WERI-Rb-1 (cell line): ENCODE data around the gene NFASC.
A peak's percentile ranks its signal among the peaks of the same experiment; 100 is the strongest.

Experiments used
- DNase-seq: peaks from one replicate; pipeline ENCODE4 v3.0.0-alpha.2; 2020
- H3K27ac ChIP-seq: fragments of 250-450 bp; sonication (Bioruptor Pico); 2 replicates; pipeline ENCODE4 v1.5.1; 2020; ENCODE audit warnings: mild to moderate bottlenecking, moderate library complexity
- H3K27me3 ChIP-seq: fragments of 250-450 bp; sonication (Bioruptor Pico); 2 replicates; pipeline ENCODE4 v1.5.1; 2021; ENCODE audit warnings: mild to moderate bottlenecking, low read depth, moderate library complexity; ENCODE audit not compliant: insufficient read depth, severe bottlenecking
- H3K36me3 ChIP-seq: fragments of 250-450 bp; sonication (Bioruptor Pico); 2 replicates; pipeline ENCODE4 v1.5.1; 2020; ENCODE audit warnings: mild to moderate bottlenecking, moderate library complexity
- H3K4me3 ChIP-seq: 2 replicates; pipeline ENCODE4 v1.5.1; 2011; ENCODE audit warnings: low read depth, mild to moderate bottlenecking, control low read depth, low read length
- H3K9me3 ChIP-seq: fragments of 250-450 bp; sonication (Bioruptor Pico); 2 replicates; pipeline ENCODE4 v1.5.1; 2021; ENCODE audit warnings: mild to moderate bottlenecking, moderate library complexity; ENCODE audit not compliant: severe bottlenecking
- CTCF ChIP-seq: IDR thresholded peaks from 2 replicates; pipeline ENCODE4 v1.5.1; 2011; ENCODE audit warnings: low read depth, mild to moderate bottlenecking, control low read depth, inconsistent platforms, low read length

NFASC gene

GRCh38 chr1:205068001-205068400, 197.3 kb downstream of the NFASC start:
- no peak for TF ChIP-seq CTCF
- Histone ChIP-seq H3K27ac (no peak overlapping the region), H3K4me3 (no peak overlapping the region), H3K9me3 (no peaks in the 10 kb centered on the region), H3K27me3 (no peaks in the 10 kb centered on the region), H3K36me3 (no peaks in the 10 kb centered on the region)
- peak; percentile 8 for DNase-seq

GRCh38 chr1:205068457-205069040, 197.9 kb downstream of the NFASC start:
- no peak overlapping the region for H3K27ac ChIP-seq
- H3K4me3 ChIP-seq = no peak overlapping the region
- no peaks in the 10 kb centered on the region for H3K9me3 ChIP-seq
- no peaks in the 10 kb centered on the region for H3K36me3 ChIP-seq
- H3K27me3 ChIP-seq = no peaks in the 10 kb centered on the region
- no peak for TF ChIP-seq CTCF
- no peak for DNase-seq

- Histone ChIP-seq H3K27ac (no peak overlapping the region), H3K9me3 (no peaks in the 10 kb centered on the region), H3K4me3 (no peak overlapping the region), H3K27me3 (no peaks in the 10 kb centered on the region), H3K36me3 (no peaks in the 10 kb centered on the region)
- no peak for TF ChIP-seq CTCF
- peak; percentile 22 for DNase-seq
Observed at GRCh38 chr1:205069371-205070125, 198.9 kb downstream of the NFASC start.

- Histone ChIP-seq H3K36me3 (no peaks in the 10 kb centered on the region), H3K9me3 (no peaks in the 10 kb centered on the region), H3K4me3 (no peak overlapping the region), H3K27me3 (no peaks in the 10 kb centered on the region), H3K27ac (no peak overlapping the region)
- no peak for TF ChIP-seq CTCF
- no peak for DNase-seq
Observed at GRCh38 chr1:205071028-205071409, 200.4 kb downstream of the NFASC start.

GRCh38 chr1:205071801-205072200, 201.1 kb downstream of the NFASC start:
- Histone ChIP-seq H3K27me3 (no peaks in the 10 kb centered on the region), H3K36me3 (no peaks in the 10 kb centered on the region), H3K9me3 (no peaks in the 10 kb centered on the region), H3K4me3 (no peak overlapping the region), H3K27ac (no peak overlapping the region)
- no peak for TF ChIP-seq CTCF
- no peak for DNase-seq
